CD8-positive, alpha-beta memory T cell (primary cell): ENCODE measurements around the gene CALR3. TPM values are rescaled to one million over a fixed set of nuclear protein-coding genes. Genes with fewer than 3 reads are reported as not detected.

ENCODE experiments used
- CTCF ChIA-PET: fragments of 350-600 bp; sonication (Branson Sonifier 250); formaldehyde crosslinking; loops from one replicate; lab custom pipeline; 2021; ENCODE audit warnings: antibody characterized with exemption; lab: Charles Lee
- POLR2A ChIA-PET: fragments of 350-600 bp; sonication (Branson Sonifier 250); formaldehyde crosslinking; loops from one replicate; lab custom pipeline; 2021; ENCODE audit warnings: antibody characterized with exemption; lab: Charles Lee
- DNase-seq, 5 donors: peaks; one replicate each; pipeline versions ENCODE4 v3.0.0 to v3.0.0-alpha.2; 2020 to 2022; ENCODE audit warnings: mixed read lengths in 1 of 5
- H3K27ac ChIP-seq: one replicate; pipeline ENCODE4 v1.7.0; 2013; ENCODE audit warnings: low read depth, mild to moderate bottlenecking, low read length, moderate library complexity
- H3K27me3 ChIP-seq: 2 replicates; pipeline ENCODE4 v1.7.0; 2013; ENCODE audit warnings: low read length, mild to moderate bottlenecking; ENCODE audit not compliant: insufficient read depth, poor library complexity, severe bottlenecking
- H3K36me3 ChIP-seq: 2 replicates; pipeline ENCODE4 v1.7.0; 2013; ENCODE audit warnings: mild to moderate bottlenecking, low read length, moderate library complexity; ENCODE audit not compliant: insufficient read depth
- H3K4me1 ChIP-seq: 2 replicates; pipeline ENCODE4 v1.7.0; 2013; ENCODE audit warnings: mild to moderate bottlenecking, low read length, moderate library complexity; ENCODE audit not compliant: insufficient read depth
- H3K4me3 ChIP-seq: 2 replicates; pipeline ENCODE4 v1.7.0; 2013; ENCODE audit warnings: mild to moderate bottlenecking, low read length
- H3K9me3 ChIP-seq: 2 replicates; pipeline ENCODE4 v1.7.0; 2013; ENCODE audit warnings: mild to moderate bottlenecking, low read length
- H3K27ac Mint-ChIP-seq, 8 donors: one replicate each; pipeline ENCODE4 v1.8.0; 2020 to 2021; ENCODE audit warnings: mixed read lengths in 8 of 8, mild to moderate bottlenecking in 6 of 8, inconsistent platforms in 3 of 8, moderate library complexity in 3 of 8
- H3K27me3 Mint-ChIP-seq, 2 donors: one replicate each; pipeline ENCODE4 v1.8.0; 2020 to 2021; ENCODE audit warnings: mixed read lengths in 2 of 2, mild to moderate bottlenecking in 1 of 2, moderate library complexity in 1 of 2
- H3K36me3 Mint-ChIP-seq, 3 donors: one replicate each; pipeline ENCODE4 v1.8.0; 2020 to 2021; ENCODE audit warnings: mixed read lengths in 3 of 3, inconsistent platforms in 1 of 3, mild to moderate bottlenecking in 1 of 3
- H3K4me1 Mint-ChIP-seq, 3 donors: one replicate each; pipeline ENCODE4 v1.8.0; 2020 to 2021; ENCODE audit warnings: mixed read lengths in 3 of 3, inconsistent platforms in 1 of 3, mild to moderate bottlenecking in 1 of 3
- H3K4me3 Mint-ChIP-seq, 7 donors: one replicate each; pipeline ENCODE4 v1.8.0; 2020 to 2021; ENCODE audit warnings: mixed read lengths in 7 of 7, mild to moderate bottlenecking in 6 of 7, moderate library complexity in 4 of 7, inconsistent platforms in 2 of 7
- H3K9me3 Mint-ChIP-seq, 5 donors: one replicate each; pipeline ENCODE4 v1.8.0; 2020 to 2022; ENCODE audit warnings: mixed read lengths in 5 of 5, mild to moderate bottlenecking in 3 of 5, moderate library complexity in 2 of 5, inconsistent platforms in 1 of 5
- polyA plus RNA-seq: library from polyadenylated mRNA; unstranded; fragments of 300-500 nt; fragmentation: Illumina TruSeq; gene quantifications from one replicate; pipeline ENCODE4 v1.2.3, GENCODE V29; 2021
- total RNA-seq, 2 experiments: library from RNA; stranded (reverse); gene quantifications; one replicate each; pipeline ENCODE4 v1.2.3, GENCODE V29; 2021

Gene CALR3
- total and polyA plus RNA-seq, 3 experiments from 2014 or later, result not detected

- POLR2A ChIA-PET, result no interaction called here
Measured at GRCh38 chr19:16435999-16436650, 59.8 kb downstream of the CALR3 start.

DNA sequence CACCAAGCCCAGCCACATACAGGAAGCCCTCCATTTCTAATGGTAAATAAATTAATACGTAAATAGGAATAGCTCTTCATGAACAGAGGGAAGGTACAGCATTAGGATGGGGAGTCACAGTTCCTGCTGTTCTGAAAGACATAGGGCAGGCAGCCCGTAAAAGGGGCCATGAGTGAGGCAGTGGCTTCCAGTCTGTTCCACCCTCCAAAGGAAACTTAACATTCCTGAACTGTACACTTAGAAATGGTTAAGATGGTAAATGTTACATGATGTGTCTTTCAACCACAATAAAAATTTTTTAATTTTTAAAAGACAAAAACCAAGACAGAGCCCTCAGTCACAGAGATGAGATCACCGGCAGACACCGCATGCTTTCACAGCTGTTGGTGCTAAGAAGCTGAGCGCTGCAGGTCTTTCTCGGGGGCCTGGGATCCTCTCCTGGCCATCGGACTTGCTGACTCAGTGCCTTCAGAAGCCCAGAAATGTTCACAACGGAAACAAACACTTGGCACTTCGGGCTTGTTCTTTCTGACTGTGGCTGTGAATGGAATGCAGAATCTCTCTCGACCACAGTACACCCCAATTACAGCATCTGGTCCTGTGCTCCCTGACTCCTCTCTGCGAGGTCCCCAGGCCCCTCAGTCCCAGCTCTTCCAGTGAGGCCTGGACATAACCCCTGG lies 60.6 kb downstream of the CALR3 start:
- H3K36me3 Mint-ChIP-seq, result peaks cover 4 to 66% (median 14%) of the 10 kb centered on the region in 3 donors
- no peak overlapping the region for H3K4me3 ChIP-seq
- ChIA-PET POLR2A (interaction anchor here (0.5 kb wide), 1 partner anchor 9 kb away, joined by 3 read pairs; no protein-coding TSS in a partner anchor), CTCF (no interaction called here)
- H3K27me3 ChIP-seq, result no peaks in the 10 kb centered on the region
- H3K36me3 ChIP-seq, result peaks cover 15% of the 10 kb centered on the region
- H3K27me3 Mint-ChIP-seq, result no peaks in the 10 kb centered on the region
- no peaks in the 10 kb centered on the region for H3K9me3 Mint-ChIP-seq
- peaks cover 8 to 20% (median 9%) of the 10 kb centered on the region in 3 donors for H3K4me1 Mint-ChIP-seq
- no peaks in the 10 kb centered on the region for H3K4me1 ChIP-seq
- peak overlapping the region in 2 of 8 donors; percentile 8 to 66 for H3K27ac Mint-ChIP-seq
- no peak for DNase-seq
- no peaks in the 10 kb centered on the region for H3K9me3 ChIP-seq
- no peak overlapping the region for H3K4me3 Mint-ChIP-seq
- peak overlapping the region; percentile 9 for H3K27ac ChIP-seq

More at GRCh38 chr19:16435999-16436650, 59.8 kb downstream of the CALR3 start:
- Histone ChIP-seq H3K4me3 (no peak overlapping the region), H3K4me1 (no peaks in the 10 kb centered on the region), H3K9me3 (no peaks in the 10 kb centered on the region), H3K27me3 (no peaks in the 10 kb centered on the region), H3K27ac (peak overlapping the region; percentile 9), H3K36me3 (peaks cover 11% of the 10 kb centered on the region)
- Mint-ChIP-seq H3K4me1 (peaks cover 5 to 20% (median 9%) of the 10 kb centered on the region in 3 donors), H3K9me3 (no peaks in the 10 kb centered on the region), H3K27me3 (no peaks in the 10 kb centered on the region), H3K4me3 (no peak overlapping the region), H3K36me3 (peaks cover 0 to 67% (median 14%) of the 10 kb centered on the region in 3 donors), H3K27ac (peak overlapping the region in 5 of 8 donors; percentile 39 to 90 (median 66))
- CTCF ChIA-PET, result no interaction called here
- no peak for DNase-seq

DNA sequence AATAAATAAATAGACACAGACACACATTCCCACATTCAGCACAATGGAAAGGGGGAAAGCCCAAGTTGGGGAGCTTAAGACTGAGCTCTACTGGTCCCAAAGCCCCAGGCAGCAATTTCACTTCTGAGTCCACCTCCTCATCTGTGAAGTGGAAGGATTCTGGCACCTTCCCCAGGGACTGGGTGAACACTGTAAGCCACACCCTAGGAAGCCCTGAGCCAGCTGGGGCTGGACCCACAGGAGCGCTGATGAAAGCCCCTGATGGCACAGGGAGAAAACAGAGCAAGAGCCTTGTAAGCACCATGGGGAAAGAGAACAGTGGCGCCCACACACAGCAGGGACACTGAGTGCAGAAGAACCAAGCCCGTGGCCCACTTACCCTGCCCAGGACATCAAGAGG lies 62.0 kb downstream of the CALR3 start:
- Histone ChIP-seq H3K36me3 (peaks cover 21% of the 10 kb centered on the region), H3K9me3 (no peaks in the 10 kb centered on the region), H3K4me3 (no peak overlapping the region), H3K27ac (no peak overlapping the region), H3K4me1 (peaks cover 5% of the 10 kb centered on the region), H3K27me3 (no peaks in the 10 kb centered on the region)
- Mint-ChIP-seq H3K4me1 (peaks cover 11 to 25% (median 13%) of the 10 kb centered on the region in 3 donors), H3K36me3 (peaks cover 4 to 66% (median 13%) of the 10 kb centered on the region in 3 donors), H3K27me3 (no peaks in the 10 kb centered on the region), H3K9me3 (no peaks in the 10 kb centered on the region), H3K27ac (no peak overlapping the region), H3K4me3 (no peak overlapping the region)
- ChIA-PET POLR2A (no interaction called here), CTCF (no interaction called here)
- no peak for DNase-seq

GRCh38 chr19:16429759-16430091 lies 66.2 kb downstream of the CALR3 start:
- H3K27me3 ChIP-seq, result no peaks in the 10 kb centered on the region
- H3K36me3 Mint-ChIP-seq, result peaks cover 4 to 71% (median 12%) of the 10 kb centered on the region in 3 donors
- no peak for DNase-seq
- H3K9me3 Mint-ChIP-seq, result no peaks in the 10 kb centered on the region
- peaks cover 7 to 13% (median 8%) of the 10 kb centered on the region in 3 donors for H3K4me1 Mint-ChIP-seq
- H3K27ac Mint-ChIP-seq, result peak overlapping the region in 6 of 8 donors; percentile 20 to 95 (median 67)
- peaks cover 7% of the 10 kb centered on the region for H3K4me1 ChIP-seq
- POLR2A ChIA-PET, result no interaction called here
- no peaks in the 10 kb centered on the region for H3K27me3 Mint-ChIP-seq
- peaks cover 26% of the 10 kb centered on the region for H3K36me3 ChIP-seq
- CTCF ChIA-PET, result no interaction called here
- H3K4me3 Mint-ChIP-seq, result no peak overlapping the region
- H3K9me3 ChIP-seq, result no peaks in the 10 kb centered on the region
- H3K4me3 ChIP-seq, result no peak overlapping the region
- no peak overlapping the region for H3K27ac ChIP-seq

- peaks cover 7 to 13% (median 8%) of the 10 kb centered on the region in 3 donors for H3K4me1 Mint-ChIP-seq
- no peak overlapping the region for H3K4me3 ChIP-seq
- DNase-seq, result no peak
- peaks cover 7% of the 10 kb centered on the region for H3K4me1 ChIP-seq
- no peaks in the 10 kb centered on the region for H3K27me3 ChIP-seq
- no peaks in the 10 kb centered on the region for H3K9me3 Mint-ChIP-seq
- H3K27ac ChIP-seq, result no peak overlapping the region
- H3K36me3 Mint-ChIP-seq, result peaks cover 4 to 70% (median 12%) of the 10 kb centered on the region in 3 donors
- H3K9me3 ChIP-seq, result no peaks in the 10 kb centered on the region
- CTCF ChIA-PET, result no interaction called here
- POLR2A ChIA-PET, result no interaction called here
- peak overlapping the region in 7 of 8 donors; percentile 20 to 95 (median 66) for H3K27ac Mint-ChIP-seq
- peak overlapping the region in 2 of 7 donors; percentile 29 to 60 for H3K4me3 Mint-ChIP-seq
- no peaks in the 10 kb centered on the region for H3K27me3 Mint-ChIP-seq
- H3K36me3 ChIP-seq, result peaks cover 26% of the 10 kb centered on the region
Measured at GRCh38 chr19:16429066-16429758, 66.8 kb downstream of the CALR3 start.

Other genes starting within 250 kb of the CALR3 start
- gene KLF2, start 171.3 kb downstream of the CALR3 start, total RNA-seq, result 10 to 100 TPM; 33.7 to 37.5 TPM
- gene KLF2, start 171.3 kb downstream of the CALR3 start, polyA plus RNA-seq, result 219 TPM
- gene EPS15L1, start 24.2 kb downstream of the CALR3 start, total RNA-seq, result 10 to 100 TPM; 31.7 to 34.7 TPM
- 12.1 TPM for gene EPS15L1, start 24.2 kb downstream of the CALR3 start, polyA plus RNA-seq
- 1 to 10 TPM; 5.1 to 5.4 TPM for gene C19orf44, start 227 bp upstream of the CALR3 start, total RNA-seq
- 1.3 TPM for gene C19orf44, start 227 bp upstream of the CALR3 start, polyA plus RNA-seq
- gene CHERP, start 46.3 kb upstream of the CALR3 start, total RNA-seq, result 10 to 100 TPM; 73.1 to 74.2 TPM
- gene CHERP, start 46.3 kb upstream of the CALR3 start, polyA plus RNA-seq, result 20.3 TPM
- gene SLC35E1, start 76.2 kb upstream of the CALR3 start, total RNA-seq, result 10 to 100 TPM; 41.9 to 43.8 TPM
- gene SLC35E1, start 76.2 kb upstream of the CALR3 start, polyA plus RNA-seq, result 30.6 TPM
- 10 to 100 TPM; 14.7 to 17.1 TPM for gene MED26, start 132.0 kb upstream of the CALR3 start, total RNA-seq
- 3.1 TPM for gene MED26, start 132.0 kb upstream of the CALR3 start, polyA plus RNA-seq
- gene SMIM7, start 164.0 kb upstream of the CALR3 start, total RNA-seq, result 10 to 100 TPM; 61.7 to 64.5 TPM
- gene SMIM7, start 164.0 kb upstream of the CALR3 start, polyA plus RNA-seq, result 64.5 TPM
- gene TMEM38A, start 165.0 kb upstream of the CALR3 start, total RNA-seq, result under 1 TPM; 0.50 to 0.60 TPM
- not detected for gene TMEM38A, start 165.0 kb upstream of the CALR3 start, polyA plus RNA-seq
- not detected for gene NWD1, start 223.7 kb upstream of the CALR3 start, total RNA-seq
- not detected for gene NWD1, start 223.7 kb upstream of the CALR3 start, polyA plus RNA-seq